ENCODE results near the gene SPTLC3. TPM values are rescaled to one million over a fixed set of nuclear protein-coding genes. Genes with fewer than 3 reads are reported as not detected.

SPTLC3 gene
- total and polyA plus RNA-seq, 2 experiments from 2014 or later: 0.52 to 0.66 TPM

DNA sequence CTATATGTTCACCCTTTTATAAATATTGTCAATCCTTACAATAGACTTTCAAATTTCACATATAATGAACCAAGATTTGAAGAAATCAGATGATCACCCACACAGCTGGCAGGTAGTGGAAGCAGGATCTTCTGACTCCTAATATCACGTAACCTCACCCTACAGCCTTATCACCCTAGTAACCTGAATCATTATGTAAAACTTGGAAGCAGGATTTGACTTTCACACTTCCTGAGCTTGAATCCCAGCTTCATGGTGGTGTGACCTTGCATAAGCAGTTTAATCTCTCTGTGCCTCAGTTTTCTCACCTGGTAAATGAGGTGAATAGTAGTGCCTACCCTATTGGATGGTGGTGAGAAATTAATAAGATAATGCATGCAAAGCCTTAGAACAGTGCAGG lies 16.4 kb downstream of the SPTLC3 start (continued):
- TF ChIP-seq NANOG (IDR thresholded peaks at IDR 0.05; ENCODE audit: borderline replicate concordance) (no peak), CREB1 (CRISPR knock-in tag; IDR thresholded peaks at IDR 0.05; ENCODE audit: low read depth) (no peak), STAT1 (IDR thresholded peaks at IDR 0.05; ENCODE audit: unreplicated experiment) (no peak), EZH2 (IDR thresholded peaks at IDR 0.05; ENCODE audit: low read depth, unreplicated experiment) (no peak), POLR2AphosphoS5 (IDR thresholded peaks at IDR 0.05; ENCODE audit: low read depth) (no peak)
- TF ChIP-seq, protein P1, sequence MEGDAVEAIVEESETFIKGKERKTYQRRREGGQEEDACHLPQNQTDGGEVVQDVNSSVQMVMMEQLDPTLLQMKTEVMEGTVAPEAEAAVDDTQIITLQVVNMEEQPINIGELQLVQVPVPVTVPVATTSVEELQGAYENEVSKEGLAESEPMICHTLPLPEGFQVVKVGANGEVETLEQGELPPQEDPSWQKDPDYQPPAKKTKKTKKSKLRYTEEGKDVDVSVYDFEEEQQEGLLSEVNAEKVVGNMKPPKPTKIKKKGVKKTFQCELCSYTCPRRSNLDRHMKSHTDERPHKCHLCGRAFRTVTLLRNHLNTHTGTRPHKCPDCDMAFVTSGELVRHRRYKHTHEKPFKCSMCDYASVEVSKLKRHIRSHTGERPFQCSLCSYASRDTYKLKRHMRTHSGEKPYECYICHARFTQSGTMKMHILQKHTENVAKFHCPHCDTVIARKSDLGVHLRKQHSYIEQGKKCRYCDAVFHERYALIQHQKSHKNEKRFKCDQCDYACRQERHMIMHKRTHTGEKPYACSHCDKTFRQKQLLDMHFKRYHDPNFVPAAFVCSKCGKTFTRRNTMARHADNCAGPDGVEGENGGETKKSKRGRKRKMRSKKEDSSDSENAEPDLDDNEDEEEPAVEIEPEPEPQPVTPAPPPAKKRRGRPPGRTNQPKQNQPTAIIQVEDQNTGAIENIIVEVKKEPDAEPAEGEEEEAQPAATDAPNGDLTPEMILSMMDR (conservative IDR thresholded peaks at IDR 0.05; ENCODE audit: low read depth in 2 of 2): no peak
- TF ChIP-seq, protein P2, sequence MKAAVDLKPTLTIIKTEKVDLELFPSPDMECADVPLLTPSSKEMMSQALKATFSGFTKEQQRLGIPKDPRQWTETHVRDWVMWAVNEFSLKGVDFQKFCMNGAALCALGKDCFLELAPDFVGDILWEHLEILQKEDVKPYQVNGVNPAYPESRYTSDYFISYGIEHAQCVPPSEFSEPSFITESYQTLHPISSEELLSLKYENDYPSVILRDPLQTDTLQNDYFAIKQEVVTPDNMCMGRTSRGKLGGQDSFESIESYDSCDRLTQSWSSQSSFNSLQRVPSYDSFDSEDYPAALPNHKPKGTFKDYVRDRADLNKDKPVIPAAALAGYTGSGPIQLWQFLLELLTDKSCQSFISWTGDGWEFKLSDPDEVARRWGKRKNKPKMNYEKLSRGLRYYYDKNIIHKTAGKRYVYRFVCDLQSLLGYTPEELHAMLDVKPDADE (IDR thresholded peaks at IDR 0.05): no peak

DNA sequence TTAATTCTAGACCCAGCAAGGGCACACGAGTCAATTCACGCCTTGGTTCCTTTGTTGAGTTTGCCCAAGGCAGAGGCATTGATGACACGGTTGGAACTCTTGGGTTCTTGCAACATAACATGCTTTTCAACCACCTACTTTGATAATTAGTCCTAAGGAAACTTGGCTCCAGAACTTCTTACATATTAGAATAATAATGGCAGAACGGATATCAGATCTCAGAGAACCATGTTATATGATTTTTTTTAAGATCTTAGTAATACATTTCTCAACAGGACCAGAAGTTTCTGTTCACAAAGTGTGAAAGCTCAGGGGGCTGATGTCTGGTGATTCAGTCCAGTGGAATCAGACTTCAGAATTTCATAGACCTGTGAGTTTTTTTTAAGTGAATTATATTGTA lies 19.2 kb downstream of the SPTLC3 start:
- H3K27ac Mint-ChIP-seq: no peak overlapping the region
- H3K79me2 ChIP-seq (replicated peaks; ENCODE audit: insufficient read depth): no peaks in the 10 kb centered on the region
- no peaks in the 10 kb centered on the region; the same call in 2 of the 3 replicates for H3K4me1 Mint-ChIP-seq
- 0 out of 2 replicates have a peak, but pooled peaks cover 6% of the 10 kb centered on the region for H3K9me2 ChIP-seq (ENCODE audit: insufficient read depth)
- no peaks in the 10 kb centered on the region for H4K20me1 ChIP-seq (replicated peaks; ENCODE audit: insufficient read depth)
- peaks cover 2% of the 10 kb centered on the region for H3K9me3 Mint-ChIP-seq
- H3K4me1 ChIP-seq (ENCODE audit: insufficient read depth): no peaks in the 10 kb centered on the region
- no peak overlapping the region for H3K4me3 ChIP-seq
- DNase-seq (ENCODE audit: low spot score): no peak
- H3K36me3 ChIP-seq (ENCODE audit: insufficient read depth): no peaks in the 10 kb centered on the region
- no peak overlapping the region for H2AFZ ChIP-seq
- H3F3A ChIP-seq (replicated peaks; ENCODE audit: low read depth): no peaks in the 10 kb centered on the region
- H3K4me2 ChIP-seq: no peak overlapping the region
- H3K4me3 Mint-ChIP-seq: no peak overlapping the region
- H3K27me3 ChIP-seq (ENCODE audit: insufficient read depth): no peaks in the 10 kb centered on the region
- no peak for ATAC-seq
- no peak for TF ChIP-seq STAT1 (IDR thresholded peaks at IDR 0.05; ENCODE audit: unreplicated experiment)
- H3K27ac ChIP-seq (ENCODE audit: low read depth): no peak overlapping the region
- H3K27me3 Mint-ChIP-seq (ENCODE audit: insufficient read depth, low read depth, poor library complexity): no peaks in the 10 kb centered on the region
- H3K36me3 Mint-ChIP-seq (ENCODE audit: low read depth): peaks cover 3% of the 10 kb centered on the region

DNA sequence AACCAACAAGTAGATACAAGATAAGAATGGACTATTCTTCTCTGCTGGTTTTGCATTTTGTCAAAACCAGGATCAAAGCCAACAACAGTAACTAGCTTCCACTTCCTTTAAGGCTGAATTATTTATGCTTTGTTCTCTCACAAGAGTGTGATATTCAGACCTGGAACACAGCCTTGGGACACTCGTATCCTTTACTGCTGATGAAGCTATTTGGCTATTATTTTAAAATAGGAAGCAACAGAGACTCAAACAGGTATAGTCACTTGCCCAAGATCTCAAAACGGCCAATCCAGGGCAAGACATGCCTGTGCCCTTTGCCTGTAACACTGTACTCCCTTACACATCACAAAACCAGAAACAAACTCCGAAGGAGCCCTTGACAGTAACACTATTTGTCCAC lies 19.9 kb downstream of the SPTLC3 start:
- Histone ChIP-seq H3K79me2 (replicated peaks; ENCODE audit: insufficient read depth) (no peaks in the 10 kb centered on the region), H3K27ac (ENCODE audit: low read depth) (no peak overlapping the region), H2AFZ (no peak overlapping the region), H3K27me3 (ENCODE audit: insufficient read depth) (no peaks in the 10 kb centered on the region), H3K9me2 (ENCODE audit: insufficient read depth) (0 out of 2 replicates have a peak, but pooled peaks cover 6% of the 10 kb centered on the region), H3K4me1 (ENCODE audit: insufficient read depth) (no peaks in the 10 kb centered on the region), H3K4me3 (no peak overlapping the region), H4K20me1 (replicated peaks; ENCODE audit: insufficient read depth) (no peaks in the 10 kb centered on the region), H3K4me2 (no peak overlapping the region), H3K36me3 (ENCODE audit: insufficient read depth) (no peaks in the 10 kb centered on the region), H3F3A (replicated peaks; ENCODE audit: low read depth) (no peaks in the 10 kb centered on the region)
- Mint-ChIP-seq H3K9me3 (no peaks in the 10 kb centered on the region), H3K4me1 (no peaks in the 10 kb centered on the region; the same call in 2 of the 3 replicates), H3K36me3 (ENCODE audit: low read depth) (no peaks in the 10 kb centered on the region), H3K27ac (no peak overlapping the region), H3K27me3 (ENCODE audit: insufficient read depth, low read depth, poor library complexity) (no peaks in the 10 kb centered on the region), H3K4me3 (no peak overlapping the region)
- no peak for DNase-seq (ENCODE audit: low spot score)
- ATAC-seq: no peak
- TF ChIP-seq STAT1 (IDR thresholded peaks at IDR 0.05; ENCODE audit: unreplicated experiment) (no peak), ZNF114 (CRISPR knock-in tag; IDR thresholded peaks at IDR 0.05) (no peak), POLR2AphosphoS5 (IDR thresholded peaks at IDR 0.05; ENCODE audit: low read depth) (no peak), NANOG (IDR thresholded peaks at IDR 0.05; ENCODE audit: borderline replicate concordance) (no peak), JUNB (IDR thresholded peaks at IDR 0.05; ENCODE audit: unreplicated experiment) (no peak), EZH2phosphoT487 (IDR thresholded peaks at IDR 0.05; ENCODE audit: unreplicated experiment) (no peak), EZH2 (IDR thresholded peaks at IDR 0.05; ENCODE audit: low read depth, unreplicated experiment) (no peak), ZNF331 (CRISPR knock-in tag; IDR thresholded peaks at IDR 0.05; ENCODE audit: low read depth) (no peak)
- TF ChIP-seq, protein P3, sequence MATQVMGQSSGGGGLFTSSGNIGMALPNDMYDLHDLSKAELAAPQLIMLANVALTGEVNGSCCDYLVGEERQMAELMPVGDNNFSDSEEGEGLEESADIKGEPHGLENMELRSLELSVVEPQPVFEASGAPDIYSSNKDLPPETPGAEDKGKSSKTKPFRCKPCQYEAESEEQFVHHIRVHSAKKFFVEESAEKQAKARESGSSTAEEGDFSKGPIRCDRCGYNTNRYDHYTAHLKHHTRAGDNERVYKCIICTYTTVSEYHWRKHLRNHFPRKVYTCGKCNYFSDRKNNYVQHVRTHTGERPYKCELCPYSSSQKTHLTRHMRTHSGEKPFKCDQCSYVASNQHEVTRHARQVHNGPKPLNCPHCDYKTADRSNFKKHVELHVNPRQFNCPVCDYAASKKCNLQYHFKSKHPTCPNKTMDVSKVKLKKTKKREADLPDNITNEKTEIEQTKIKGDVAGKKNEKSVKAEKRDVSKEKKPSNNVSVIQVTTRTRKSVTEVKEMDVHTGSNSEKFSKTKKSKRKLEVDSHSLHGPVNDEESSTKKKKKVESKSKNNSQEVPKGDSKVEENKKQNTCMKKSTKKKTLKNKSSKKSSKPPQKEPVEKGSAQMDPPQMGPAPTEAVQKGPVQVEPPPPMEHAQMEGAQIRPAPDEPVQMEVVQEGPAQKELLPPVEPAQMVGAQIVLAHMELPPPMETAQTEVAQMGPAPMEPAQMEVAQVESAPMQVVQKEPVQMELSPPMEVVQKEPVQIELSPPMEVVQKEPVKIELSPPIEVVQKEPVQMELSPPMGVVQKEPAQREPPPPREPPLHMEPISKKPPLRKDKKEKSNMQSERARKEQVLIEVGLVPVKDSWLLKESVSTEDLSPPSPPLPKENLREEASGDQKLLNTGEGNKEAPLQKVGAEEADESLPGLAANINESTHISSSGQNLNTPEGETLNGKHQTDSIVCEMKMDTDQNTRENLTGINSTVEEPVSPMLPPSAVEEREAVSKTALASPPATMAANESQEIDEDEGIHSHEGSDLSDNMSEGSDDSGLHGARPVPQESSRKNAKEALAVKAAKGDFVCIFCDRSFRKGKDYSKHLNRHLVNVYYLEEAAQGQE (IDR thresholded peaks at IDR 0.05; ENCODE audit: unreplicated experiment): no peak
- TF ChIP-seq, protein P1 (conservative IDR thresholded peaks at IDR 0.05; ENCODE audit: low read depth in 2 of 2): no peak
